GM23338 (cell line): Measurements from ENCODE around the gene CACNA2D2.

Experiments
- CTCF ChIP-seq, 2 experiments: fragments of 200-600 bp in 1 of 2; sonication (generic) in 1 of 2; conservative IDR thresholded peaks; 2 replicates each; pipeline versions ENCODE4 v1.5.1 to v1.6.1; 2016 to 2017; ENCODE audit warnings: antibody characterized with exemption in 2 of 2, low read depth in 2 of 2, mild to moderate bottlenecking in 2 of 2, moderate library complexity in 1 of 2
- EZH2phosphoT487 ChIP-seq: fragments of 200-600 bp; sonication (generic); IDR thresholded peaks from one replicate; pipeline ENCODE4 v1.8.1; 2018; ENCODE audit warnings: antibody characterized with exemption; ENCODE audit not compliant: unreplicated experiment
- POLR2AphosphoS5 ChIP-seq: IDR thresholded peaks from 2 replicates; pipeline ENCODE4 v1.6.1; 2016; ENCODE audit warnings: antibody characterized with exemption, low read depth
- ZNF462 ChIP-seq: fragments of 250-450 bp; sonication (Bioruptor Pico); IDR thresholded peaks from 2 replicates; pipeline ENCODE4 v1.5.0; 2020; ENCODE audit warnings: mild to moderate bottlenecking, moderate library complexity

- TF ChIP-seq CTCF (conservative IDR thresholded peaks at IDR 0.05; ENCODE audit: low read depth in 2 of 2) (no peak), EZH2phosphoT487 (no peak), ZNF462 (CRISPR knock-in tag) (no peak), POLR2AphosphoS5 (no peak)
Measured at GRCh38 chr3:50372349-50372748, 131.1 kb downstream of the CACNA2D2 start.
